Measurements from ENCODE around the gene CADPS2.
"Not testable (repeated sequence)": the region's sequence is repeated elsewhere in the genome, so short reads cannot be mapped to it uniquely, and the experiment has no call there.

The CADPS2 gene

GRCh38 chr7:122849322-122849956, 36.8 kb downstream of the CADPS2 start:
- DNase-seq, result no peak

- DNase-seq, result no peak
These were observed 38.3 kb downstream of the CADPS2 start for GRCh38 chr7:122847871-122848473.

- DNase-seq, result no peak
These were observed 39.7 kb downstream of the CADPS2 start for GRCh38 chr7:122846591-122846990.

GRCh38 chr7:122845286-122845685, 41.0 kb downstream of the CADPS2 start:
- DNase-seq, result no peak

- DNase-seq, result no peak
These were observed 41.9 kb downstream of the CADPS2 start for GRCh38 chr7:122844191-122844988.

GRCh38 chr7:122842971-122843370, 43.3 kb downstream of the CADPS2 start:
- DNase-seq, result no peak

- DNase-seq, result not testable (repeated sequence)
These were observed 50.0 kb downstream of the CADPS2 start for GRCh38 chr7:122836286-122836685.

GRCh38 chr7:122834571-122834942, 51.7 kb downstream of the CADPS2 start:
- DNase-seq, result not testable (repeated sequence)

GRCh38 chr7:122833888-122834570, 52.2 kb downstream of the CADPS2 start:
- no peak for DNase-seq

GRCh38 chr7:122831436-122831835, 54.8 kb downstream of the CADPS2 start:
- no peak for DNase-seq

- no peak for DNase-seq
These were observed 56.3 kb downstream of the CADPS2 start for GRCh38 chr7:122829962-122830361.

GRCh38 chr7:122827763-122828162, 58.5 kb downstream of the CADPS2 start:
- no peak for DNase-seq

GRCh38 chr7:122813845-122814244, 72.4 kb downstream of the CADPS2 start:
- DNase-seq, result no peak

- no peak for DNase-seq
These were observed 82.4 kb downstream of the CADPS2 start for GRCh38 chr7:122803851-122804250.

- DNase-seq, result no peak
These were observed 82.9 kb downstream of the CADPS2 start for GRCh38 chr7:122803323-122803722.

GRCh38 chr7:122802301-122802751, 83.9 kb downstream of the CADPS2 start:
- no peak for DNase-seq

GRCh38 chr7:122791959-122792545, 94.2 kb downstream of the CADPS2 start:
- no peak for DNase-seq

GRCh38 chr7:122790591-122790990, 95.7 kb downstream of the CADPS2 start:
- no peak for DNase-seq

GRCh38 chr7:122790132-122790531, 96.1 kb downstream of the CADPS2 start:
- DNase-seq, result no peak

- DNase-seq, result no peak
These were observed 97.1 kb downstream of the CADPS2 start for GRCh38 chr7:122789156-122789555.

GRCh38 chr7:122770686-122771335, 115.4 kb downstream of the CADPS2 start:
- DNase-seq, result no peak

- DNase-seq, result no peak
These were observed 117.4 kb downstream of the CADPS2 start for GRCh38 chr7:122768827-122769226.
